ENCODE measurements around the gene ADAP1.
"Not testable (repeated sequence)": the region's sequence is repeated elsewhere in the genome, so short reads cannot be mapped to it uniquely, and the experiment has no call there.

ADAP1 gene, protein sequence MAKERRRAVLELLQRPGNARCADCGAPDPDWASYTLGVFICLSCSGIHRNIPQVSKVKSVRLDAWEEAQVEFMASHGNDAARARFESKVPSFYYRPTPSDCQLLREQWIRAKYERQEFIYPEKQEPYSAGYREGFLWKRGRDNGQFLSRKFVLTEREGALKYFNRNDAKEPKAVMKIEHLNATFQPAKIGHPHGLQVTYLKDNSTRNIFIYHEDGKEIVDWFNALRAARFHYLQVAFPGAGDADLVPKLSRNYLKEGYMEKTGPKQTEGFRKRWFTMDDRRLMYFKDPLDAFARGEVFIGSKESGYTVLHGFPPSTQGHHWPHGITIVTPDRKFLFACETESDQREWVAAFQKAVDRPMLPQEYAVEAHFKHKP

GRCh38 chr7:954330-955238 lies at the start of gene ADAP1:
TSS of gene ADAP1 (minus strand) at chr7:954680. CDS start at chr7:954477, 203 bp downstream.
- H3K36me3 ChIP-seq (ENCODE audit: insufficient read depth, insufficient read length, low read length): no peaks in the 10 kb centered on the region
- TF ChIP-seq SUZ12 (IDR thresholded peaks at IDR 0.05; ENCODE audit: extremely low read depth, insufficient read depth, insufficient read length) (no peak), YY1 (IDR thresholded peaks at IDR 0.05; ENCODE audit: insufficient read depth, insufficient read length) (no peak), ZNF274 (IDR thresholded peaks at IDR 0.05; ENCODE audit: low read depth, low read length) (no peak)
- H3K9me3 ChIP-seq (ENCODE audit: insufficient read depth, low read length): no peaks in the 10 kb centered on the region
- peak within 1 kb of the TSS; percentile 46 for H3K4me3 ChIP-seq (ENCODE audit: insufficient read length, low read depth)
- DNase-seq (ENCODE audit: low read depth, low spot score): no peak
- peaks cover 27% of the 10 kb centered on the region for H3K27me3 ChIP-seq (ENCODE audit: insufficient read depth, insufficient read length)
- H3K9ac ChIP-seq (ENCODE audit: insufficient read length, low read depth): peak within 1 kb of the TSS; percentile 61
- H3K4me1 ChIP-seq (ENCODE audit: insufficient read depth, insufficient read length): peaks cover 27% of the 10 kb centered on the region

GRCh38 chr7:1002445-1002844 lies 48.0 kb upstream of the ADAP1 start:
- not testable (repeated sequence) for H3K9me3 ChIP-seq (ENCODE audit: insufficient read depth, low read length); DNase-seq (ENCODE audit: low read depth, low spot score); H3K9ac ChIP-seq (ENCODE audit: insufficient read length, low read depth); H3K27me3 ChIP-seq (ENCODE audit: insufficient read depth, insufficient read length); H3K4me3 ChIP-seq (ENCODE audit: insufficient read length, low read depth)
- peaks cover 23% of the 10 kb centered on the region for H3K36me3 ChIP-seq (ENCODE audit: insufficient read depth, insufficient read length, low read length)
- peaks cover 14% of the 10 kb centered on the region for H3K4me1 ChIP-seq (ENCODE audit: insufficient read depth, insufficient read length)

DNA sequence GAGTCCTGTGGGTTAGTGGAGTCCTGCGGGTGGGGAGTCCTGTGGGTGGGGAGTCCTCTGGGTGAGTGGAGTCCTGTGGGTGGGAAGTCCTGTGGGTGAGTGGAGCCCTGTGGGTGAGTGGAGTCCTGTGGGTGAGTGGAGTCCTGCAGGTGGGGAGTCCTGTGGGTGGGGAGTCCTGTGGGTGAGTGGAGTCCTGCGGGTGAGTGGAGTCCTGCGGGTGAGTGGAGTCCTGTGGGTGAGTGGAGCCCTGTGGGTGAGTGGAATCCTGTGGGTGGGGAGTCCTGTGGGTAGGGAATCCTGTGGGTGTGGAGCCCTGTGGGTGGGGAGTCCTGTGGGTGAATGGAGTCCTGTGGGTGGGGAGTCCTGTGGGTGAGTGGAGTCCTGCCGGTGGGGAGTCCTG lies 47.5 kb upstream of the ADAP1 start:
- H3K4me3 ChIP-seq (ENCODE audit: insufficient read length, low read depth); DNase-seq (ENCODE audit: low read depth, low spot score); H3K27me3 ChIP-seq (ENCODE audit: insufficient read depth, insufficient read length); H3K9ac ChIP-seq (ENCODE audit: insufficient read length, low read depth); H3K9me3 ChIP-seq (ENCODE audit: insufficient read depth, low read length): not testable (repeated sequence)
- Histone ChIP-seq H3K36me3 (ENCODE audit: insufficient read depth, insufficient read length, low read length) (peaks cover 21% of the 10 kb centered on the region), H3K4me1 (ENCODE audit: insufficient read depth, insufficient read length) (peaks cover 16% of the 10 kb centered on the region)

DNA sequence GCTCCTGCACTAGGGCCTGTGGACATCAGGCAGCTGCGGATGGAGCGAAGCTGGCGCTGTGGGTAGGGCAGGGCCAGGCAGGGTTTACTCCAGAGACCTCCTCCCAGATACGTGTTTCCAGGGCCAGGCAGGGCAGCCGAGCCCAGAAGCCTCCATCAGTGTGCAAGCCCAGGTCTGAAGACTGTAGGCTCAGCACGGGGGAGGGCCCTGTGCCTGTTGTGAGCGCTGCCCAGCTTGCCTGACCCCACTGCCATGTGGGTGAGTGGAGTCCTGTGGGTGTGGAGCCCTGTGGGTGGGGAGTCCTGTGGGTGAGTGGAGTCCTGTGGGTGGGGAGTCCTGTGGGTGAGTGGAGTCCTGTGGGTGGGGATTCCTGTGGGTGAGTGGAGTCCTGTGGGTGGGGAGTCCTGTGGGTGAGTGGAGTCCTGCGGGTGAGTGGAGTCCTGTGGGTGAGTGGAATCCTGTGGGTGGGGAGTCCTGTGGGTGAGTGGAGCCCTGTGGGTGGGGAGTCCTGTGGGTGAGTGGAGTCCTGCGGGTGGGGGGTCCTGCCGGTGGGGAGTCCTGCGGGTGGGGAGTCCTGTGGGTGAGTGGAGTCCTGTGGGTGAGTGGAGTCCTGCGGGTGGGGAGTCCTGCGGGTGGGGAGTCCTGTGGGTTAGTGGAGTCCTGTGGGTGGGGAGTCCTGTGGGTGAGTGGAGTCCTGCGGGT lies 46.7 kb upstream of the ADAP1 start:
- peaks cover 26% of the 10 kb centered on the region for H3K36me3 ChIP-seq (ENCODE audit: insufficient read depth, insufficient read length, low read length)
- DNase-seq (ENCODE audit: low read depth, low spot score): peak; percentile 48
- H3K27me3 ChIP-seq (ENCODE audit: insufficient read depth, insufficient read length); H3K9me3 ChIP-seq (ENCODE audit: insufficient read depth, low read length); H3K4me3 ChIP-seq (ENCODE audit: insufficient read length, low read depth): not testable (repeated sequence)
- H3K9ac ChIP-seq (ENCODE audit: insufficient read length, low read depth): peak overlapping the region; percentile 36
- peaks cover 22% of the 10 kb centered on the region for H3K4me1 ChIP-seq (ENCODE audit: insufficient read depth, insufficient read length)

- H3K9ac ChIP-seq (ENCODE audit: insufficient read length, low read depth): peak overlapping the region; percentile 33
- H3K36me3 ChIP-seq (ENCODE audit: insufficient read depth, insufficient read length, low read length): peaks cover 28% of the 10 kb centered on the region
- DNase-seq (ENCODE audit: low read depth, low spot score): no peak
- H3K27me3 ChIP-seq (ENCODE audit: insufficient read depth, insufficient read length): no peaks in the 10 kb centered on the region
- H3K9me3 ChIP-seq (ENCODE audit: insufficient read depth, low read length): no peaks in the 10 kb centered on the region
- TF ChIP-seq ZNF274 (IDR thresholded peaks at IDR 0.05; ENCODE audit: low read depth, low read length) (no peak), YY1 (IDR thresholded peaks at IDR 0.05; ENCODE audit: insufficient read depth, insufficient read length) (no peak), SUZ12 (IDR thresholded peaks at IDR 0.05; ENCODE audit: extremely low read depth, insufficient read depth, insufficient read length) (no peak)
- H3K4me3 ChIP-seq (ENCODE audit: insufficient read length, low read depth): no peak overlapping the region
- peaks cover 19% of the 10 kb centered on the region for H3K4me1 ChIP-seq (ENCODE audit: insufficient read depth, insufficient read length)
These were observed 45.8 kb upstream of the ADAP1 start for GRCh38 chr7:999941-1000935.

DNA sequence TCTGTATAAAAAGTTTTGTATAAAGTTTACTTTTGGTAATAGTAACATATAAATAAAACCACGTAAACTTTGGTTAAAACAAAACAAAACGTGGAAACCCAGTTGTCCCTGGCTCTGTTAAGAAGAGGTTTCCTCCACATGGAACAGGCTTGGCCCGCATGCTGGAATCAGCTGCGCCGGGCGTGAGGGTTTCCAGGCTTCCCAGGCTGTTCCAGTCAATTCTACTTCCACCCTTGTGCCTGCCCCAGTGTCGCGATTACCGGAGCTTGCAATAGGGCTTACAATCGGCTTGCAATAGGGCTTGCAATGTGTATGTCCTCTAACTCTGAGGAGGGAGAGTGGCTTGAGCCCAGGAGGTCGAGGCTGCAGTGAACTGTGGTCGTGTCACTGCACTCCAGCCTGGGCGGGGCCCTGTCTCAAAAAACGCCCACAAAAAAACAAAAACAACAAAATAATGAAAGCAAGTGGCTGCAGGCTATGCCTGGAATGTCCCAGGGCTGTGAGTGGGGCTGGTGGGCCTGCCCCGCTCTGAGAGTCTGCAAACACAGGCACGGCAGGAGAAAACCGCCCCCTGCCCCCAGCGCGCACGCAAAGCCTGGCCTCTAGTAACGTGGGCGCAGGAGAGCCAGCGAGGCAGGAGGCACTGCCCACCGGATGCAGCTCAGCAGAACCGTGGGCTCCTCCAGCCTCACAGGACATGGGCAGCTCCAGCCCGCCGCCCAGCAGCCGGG lies 44.8 kb upstream of the ADAP1 start:
- Histone ChIP-seq H3K9ac (ENCODE audit: insufficient read length, low read depth) (peak overlapping the region; percentile 33), H3K36me3 (ENCODE audit: insufficient read depth, insufficient read length, low read length) (peaks cover 31% of the 10 kb centered on the region), H3K4me1 (ENCODE audit: insufficient read depth, insufficient read length) (peaks cover 22% of the 10 kb centered on the region), H3K9me3 (ENCODE audit: insufficient read depth, low read length) (no peaks in the 10 kb centered on the region), H3K4me3 (ENCODE audit: insufficient read length, low read depth) (no peak overlapping the region), H3K27me3 (ENCODE audit: insufficient read depth, insufficient read length) (no peaks in the 10 kb centered on the region)
- TF ChIP-seq SUZ12 (IDR thresholded peaks at IDR 0.05; ENCODE audit: extremely low read depth, insufficient read depth, insufficient read length) (no peak), YY1 (IDR thresholded peaks at IDR 0.05; ENCODE audit: insufficient read depth, insufficient read length) (no peak), ZNF274 (IDR thresholded peaks at IDR 0.05; ENCODE audit: low read depth, low read length) (no peak)
- DNase-seq (ENCODE audit: low read depth, low spot score): no peak

Measured in NT2/D1 (cell line).